Fibroblast of lung (primary cell): ENCODE results near the gene ZXDC. TPM values are rescaled to one million over a fixed set of nuclear protein-coding genes. Genes with fewer than 3 reads are reported as not detected.

Source experiments
- DNase-seq, 2 donors: peaks; one replicate each; pipeline versions ENCODE4 v3.0.0 to v3.0.0-alpha.2; 2010; ENCODE audit warnings: low read depth in 2 of 2
- H2AFZ ChIP-seq: 2 replicates; pipeline ENCODE4 v1.5.1; 2012; ENCODE audit warnings: low read length, control low read depth, inconsistent platforms
- H3K27ac ChIP-seq: 2 replicates; pipeline ENCODE4 v1.5.1; 2011; ENCODE audit warnings: low read length, control low read depth; ENCODE audit not compliant: insufficient read depth
- H3K27me3 ChIP-seq: 2 replicates; pipeline ENCODE4 v1.5.1; 2011; ENCODE audit warnings: mild to moderate bottlenecking, low read length; ENCODE audit not compliant: control insufficient read depth, insufficient read depth
- H3K36me3 ChIP-seq: 2 replicates; pipeline ENCODE4 v1.5.1; 2011; ENCODE audit warnings: low read length; ENCODE audit not compliant: control insufficient read depth, insufficient read depth
- H3K4me1 ChIP-seq: 2 replicates; pipeline ENCODE4 v1.5.1; 2011; ENCODE audit warnings: low read length; ENCODE audit not compliant: control insufficient read depth, insufficient read depth; ENCODE audit errors: extremely low read depth
- H3K4me2 ChIP-seq: 2 replicates; pipeline ENCODE4 v1.5.1; 2011; ENCODE audit warnings: low read length, control low read depth; ENCODE audit not compliant: insufficient read depth; ENCODE audit errors: extremely low read depth
- H3K4me3 ChIP-seq, 4 experiments: fragments of 200-600 bp in 1 of 4; sonication (generic) in 1 of 4; replicated peaks in 1 of 4; 2 replicates each; pipeline ENCODE4 v1.5.1; 2011 to 2016; ENCODE audit warnings: low read length in 4 of 4, low read depth in 3 of 4, mild to moderate bottlenecking in 3 of 4, control low read depth in 2 of 4, inconsistent platforms in 1 of 4, mixed read lengths in 1 of 4; ENCODE audit not compliant: insufficient read depth in 1 of 4; ENCODE audit errors: control extremely low read depth in 1 of 4
- H3K79me2 ChIP-seq: 2 replicates; pipeline ENCODE4 v1.5.1; 2012; ENCODE audit warnings: mild to moderate bottlenecking, low read length, inconsistent platforms; ENCODE audit not compliant: control insufficient read depth, insufficient read depth
- H3K9ac ChIP-seq: 2 replicates; pipeline ENCODE4 v1.5.1; 2011; ENCODE audit warnings: mild to moderate bottlenecking, low read length, control low read depth; ENCODE audit not compliant: insufficient read depth
- H3K9me3 ChIP-seq: 2 replicates; pipeline ENCODE4 v1.5.1; 2012; ENCODE audit warnings: low read depth, low read length; ENCODE audit not compliant: control insufficient read depth, insufficient read depth
- H4K20me1 ChIP-seq: 2 replicates; pipeline ENCODE4 v1.5.1; 2011; ENCODE audit warnings: low read length; ENCODE audit not compliant: control insufficient read depth, insufficient read depth; ENCODE audit errors: extremely low read depth
- CTCF ChIP-seq, 2 donors: IDR thresholded peaks in 1 of 2; conservative IDR thresholded peaks in 1 of 2; 1 replicate in 1 of 2; 2 replicates in 1 of 2; pipeline ENCODE4 v1.5.1; 2011 to 2012; ENCODE audit warnings: low read length in 2 of 2, control low read depth in 1 of 2, inconsistent platforms in 1 of 2, low read depth in 1 of 2, mild to moderate bottlenecking in 1 of 2
- EZH2 ChIP-seq: IDR thresholded peaks from 2 replicates; pipeline ENCODE4 v1.5.1; 2012; ENCODE audit warnings: low read length, control low read depth, mild to moderate bottlenecking; ENCODE audit errors: missing control alignments
- polyA plus RNA-seq, 2 donors: library from polyadenylated mRNA; depleted of rRNA in 1 of 2; stranded (reverse) in 1 of 2; unstranded in 1 of 2; fragments of >200 nt; gene quantifications; 2 replicates each; pipeline ENCODE4 v1.2.1, GENCODE V29; 2011 to 2012; ENCODE audit warnings: missing spikeins in 1 of 2
- total RNA-seq: library from RNA; depleted of rRNA; stranded (reverse); fragments of >200 nt; gene quantifications from 2 replicates; pipeline ENCODE4 v1.2.1, GENCODE V29; 2014

The ZXDC gene
- total and polyA plus RNA-seq, 2 donors (not counting 1 experiment from before 2014, with no cell fraction given): 5.9 to 17.8 TPM

GRCh38 chr3:126454025-126454424 lies 21.7 kb downstream of the ZXDC start:
- Histone ChIP-seq H3K9me3 (no peaks in the 10 kb centered on the region), H4K20me1 (no peaks in the 10 kb centered on the region), H3K27ac (no peak overlapping the region), H3K4me2 (no peak overlapping the region), H3K36me3 (peaks cover 5% of the 10 kb centered on the region), H3K4me3 (no peak overlapping the region), H3K79me2 (no peaks in the 10 kb centered on the region), H3K4me1 (no peaks in the 10 kb centered on the region), H3K9ac (no peak overlapping the region), H3K27me3 (no peaks in the 10 kb centered on the region), H2AFZ (no peak overlapping the region)
- no peak for DNase-seq
- no peak for TF ChIP-seq CTCF (conservative IDR thresholded peaks at IDR 0.05 in 1 of 2, IDR thresholded peaks at IDR 0.05 in 1 of 2; ENCODE audit: low read depth in 1 of 2, low read length in 2 of 2)
- no peak for TF ChIP-seq EZH2

DNA sequence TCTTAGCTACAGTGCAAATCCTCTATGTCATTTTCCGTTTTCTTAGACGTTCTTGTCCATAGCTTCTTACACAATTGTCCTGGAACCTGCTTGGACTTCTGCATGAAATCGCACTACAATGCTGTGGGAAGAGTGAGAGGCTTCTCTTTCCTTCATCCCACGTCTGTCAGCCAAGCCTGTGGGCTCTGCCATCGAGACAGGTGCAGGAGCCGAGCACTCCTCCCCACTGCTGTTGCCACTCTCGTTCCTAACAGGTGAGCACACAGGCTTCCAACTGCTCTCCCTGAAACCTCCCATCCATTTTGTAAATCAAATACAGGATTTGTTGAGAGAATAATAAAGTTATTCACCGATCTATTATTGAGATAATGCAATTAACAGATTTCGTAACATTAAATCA lies 23.5 kb downstream of the ZXDC start:
- Histone ChIP-seq H3K79me2 (no peaks in the 10 kb centered on the region), H3K4me2 (no peak overlapping the region), H3K9me3 (no peaks in the 10 kb centered on the region), H3K4me1 (peaks cover 6% of the 10 kb centered on the region), H2AFZ (no peak overlapping the region), H3K9ac (no peak overlapping the region), H3K4me3 (no peak overlapping the region), H3K27me3 (no peaks in the 10 kb centered on the region), H3K36me3 (peaks cover 4% of the 10 kb centered on the region), H3K27ac (no peak overlapping the region), H4K20me1 (no peaks in the 10 kb centered on the region)
- no peak for DNase-seq
- no peak for TF ChIP-seq EZH2
- TF ChIP-seq CTCF (conservative IDR thresholded peaks at IDR 0.05 in 1 of 2, IDR thresholded peaks at IDR 0.05 in 1 of 2; ENCODE audit: low read depth in 1 of 2, low read length in 2 of 2): no peak

DNA sequence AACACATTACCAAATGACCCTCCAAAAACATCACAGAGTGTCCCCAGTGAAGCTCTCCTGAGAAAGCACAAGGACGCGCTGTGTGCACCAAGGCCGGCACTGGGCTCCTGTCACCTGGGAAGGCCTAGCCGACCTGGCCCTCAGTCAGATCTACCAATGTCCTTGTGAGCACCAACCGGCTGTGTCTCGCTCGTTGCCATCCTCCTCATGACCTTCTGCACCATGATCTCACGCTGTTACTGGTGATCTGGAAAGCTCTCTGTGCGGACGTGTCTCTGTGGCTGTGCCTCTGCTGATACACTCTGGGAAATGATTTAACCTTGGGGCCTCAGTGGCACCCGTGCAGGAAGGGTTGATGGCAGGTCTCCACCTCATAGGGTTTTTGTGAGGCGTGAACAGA lies 24.2 kb downstream of the ZXDC start:
- no peaks in the 10 kb centered on the region for H4K20me1 ChIP-seq
- DNase-seq: no peak
- no peaks in the 10 kb centered on the region for H3K9me3 ChIP-seq
- no peak overlapping the region for H2AFZ ChIP-seq
- H3K36me3 ChIP-seq: peaks cover 4% of the 10 kb centered on the region
- no peak overlapping the region for H3K27ac ChIP-seq
- H3K4me3 ChIP-seq: no peak overlapping the region
- H3K4me2 ChIP-seq: no peak overlapping the region
- no peaks in the 10 kb centered on the region for H3K79me2 ChIP-seq
- TF ChIP-seq EZH2: no peak
- no peak for TF ChIP-seq CTCF (conservative IDR thresholded peaks at IDR 0.05 in 1 of 2, IDR thresholded peaks at IDR 0.05 in 1 of 2; ENCODE audit: low read depth in 1 of 2, low read length in 2 of 2)
- peaks cover 6% of the 10 kb centered on the region for H3K4me1 ChIP-seq
- H3K9ac ChIP-seq: no peak overlapping the region
- no peaks in the 10 kb centered on the region for H3K27me3 ChIP-seq
